CD4-positive, alpha-beta T cell treated with Interleukin-21 for 1 hour (primary cell): Measurements from ENCODE around the gene NDUFS6.
"Not testable (repeated sequence)": the region's sequence is repeated elsewhere in the genome, so short reads cannot be mapped to it uniquely, and the experiment has no call there.

Experiments used
- DNase-seq: peaks from one replicate; pipeline ENCODE4 v3.0.0-alpha.2; 2020

The NDUFS6 gene

DNA sequence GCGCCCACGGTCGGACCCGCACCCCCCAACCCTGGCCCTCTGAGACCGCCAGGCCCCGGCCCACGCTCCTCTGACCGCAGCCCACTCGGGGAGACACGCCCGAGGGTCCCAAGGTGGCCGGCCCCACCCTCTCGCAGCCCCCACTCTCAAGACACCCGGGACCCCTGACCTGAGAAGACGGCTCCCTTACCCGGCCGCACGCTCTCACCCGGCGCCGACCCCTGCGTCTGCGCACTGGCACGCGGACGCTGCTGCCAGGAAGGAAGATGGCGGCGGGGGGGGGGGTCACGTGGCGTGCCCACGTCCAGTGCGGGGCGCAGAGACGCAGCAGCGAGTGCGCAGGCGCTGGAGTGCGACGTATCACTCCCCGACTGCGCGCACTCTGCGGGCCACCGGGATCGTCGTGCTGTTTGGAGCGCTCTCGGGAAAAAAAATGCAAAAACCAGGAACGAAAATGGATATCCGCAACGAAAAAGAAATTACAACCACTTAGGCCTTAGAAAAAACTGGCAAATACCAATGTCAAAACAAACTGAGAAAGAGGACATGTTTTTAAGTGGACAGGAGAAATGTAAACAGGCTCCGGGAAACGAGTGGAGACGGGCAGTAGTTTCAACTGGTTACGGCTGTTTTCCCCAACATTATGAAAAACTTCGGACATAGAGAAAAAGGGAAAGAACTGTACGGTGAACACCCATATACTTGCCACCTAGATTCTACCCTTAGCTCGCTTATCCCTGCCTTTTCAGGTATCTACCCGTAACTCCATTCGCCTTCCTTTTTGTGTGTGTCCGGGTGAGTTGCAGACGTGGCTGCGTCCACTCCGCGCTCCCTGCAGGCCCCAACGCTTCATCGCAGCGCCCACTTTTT, 1.4 kb upstream of the NDUFS6 start, which contains the start of gene MRPL36:
TSS of gene MRPL36 (minus strand) at position 236 of the 870 bp plus-strand sequence. CDS start 902 bp downstream, outside the sequence.
- DNase-seq, result peak; percentile 91

DNA sequence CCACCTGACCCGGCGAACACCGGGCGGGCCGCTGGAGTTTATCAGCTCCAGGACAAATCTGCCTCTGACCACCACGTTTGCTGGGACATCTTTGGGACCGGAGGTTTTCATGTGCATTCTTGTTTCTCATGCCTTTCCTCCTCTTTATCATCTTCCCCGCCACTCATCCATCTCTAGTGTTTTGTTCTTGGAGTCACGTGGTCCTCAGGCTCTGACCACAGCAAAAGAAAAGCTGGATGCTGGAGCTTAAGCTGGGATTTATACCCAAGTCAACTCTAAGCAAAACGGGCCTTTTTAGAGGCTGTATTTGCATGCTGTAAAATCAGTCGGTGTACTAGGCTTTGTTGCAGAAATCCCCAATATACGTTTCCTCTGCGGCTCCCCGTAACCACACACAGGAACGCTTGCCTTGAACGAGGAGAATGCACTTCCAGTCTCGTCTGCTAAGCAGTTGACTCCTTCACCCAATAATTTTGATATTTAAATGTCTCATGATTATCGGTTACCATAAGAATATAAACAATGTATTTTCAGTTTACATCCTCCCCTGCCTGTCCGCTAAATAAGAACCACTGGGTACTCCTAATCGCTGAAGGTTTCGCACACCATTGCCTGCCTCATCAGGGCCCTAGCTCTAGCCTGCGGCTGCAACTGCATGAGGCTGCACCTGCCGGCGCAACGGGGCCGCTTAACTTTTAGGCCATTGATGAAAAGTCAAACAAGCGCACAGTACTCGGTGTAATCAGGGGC, 560 bp upstream of the NDUFS6 start:
- DNase-seq, result peak; percentile 64

DNA sequence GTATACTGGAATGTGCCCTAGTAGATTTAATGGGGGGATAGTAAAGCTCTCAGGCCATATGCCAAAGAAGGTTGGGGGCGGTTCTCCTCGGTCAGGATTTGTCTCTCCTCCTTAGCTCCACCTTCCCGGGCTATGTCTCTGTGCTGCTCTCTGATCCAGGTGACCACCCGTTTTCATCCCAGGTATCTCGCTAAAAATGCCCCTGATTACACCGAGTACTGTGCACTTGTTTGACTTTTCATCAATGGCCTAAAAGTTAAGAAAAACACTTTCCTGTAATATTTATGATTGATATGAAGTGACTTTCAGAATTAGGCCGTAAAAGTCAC, 724 bp downstream of the NDUFS6 start:
- no peak for DNase-seq

DNA sequence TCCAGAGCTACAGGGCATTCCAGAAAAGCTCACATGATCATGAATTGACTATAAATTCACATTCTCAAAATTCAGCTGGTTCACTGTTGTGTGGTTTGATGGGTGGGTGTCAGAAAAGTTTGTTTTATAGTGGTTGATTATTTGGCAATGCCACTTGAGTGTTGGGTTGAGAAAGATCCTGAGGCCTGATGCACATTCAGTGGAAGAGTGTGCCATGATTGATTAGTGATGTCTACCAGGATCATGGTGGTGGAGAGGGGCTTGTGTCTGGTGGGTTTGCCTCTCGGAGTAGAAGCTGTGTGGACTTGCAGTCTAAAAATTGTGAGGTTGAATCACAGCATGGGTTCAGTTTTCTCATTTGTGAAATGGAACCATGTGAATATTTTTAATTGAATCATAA, 2.0 kb downstream of the NDUFS6 start:
- DNase-seq, result no peak

DNA sequence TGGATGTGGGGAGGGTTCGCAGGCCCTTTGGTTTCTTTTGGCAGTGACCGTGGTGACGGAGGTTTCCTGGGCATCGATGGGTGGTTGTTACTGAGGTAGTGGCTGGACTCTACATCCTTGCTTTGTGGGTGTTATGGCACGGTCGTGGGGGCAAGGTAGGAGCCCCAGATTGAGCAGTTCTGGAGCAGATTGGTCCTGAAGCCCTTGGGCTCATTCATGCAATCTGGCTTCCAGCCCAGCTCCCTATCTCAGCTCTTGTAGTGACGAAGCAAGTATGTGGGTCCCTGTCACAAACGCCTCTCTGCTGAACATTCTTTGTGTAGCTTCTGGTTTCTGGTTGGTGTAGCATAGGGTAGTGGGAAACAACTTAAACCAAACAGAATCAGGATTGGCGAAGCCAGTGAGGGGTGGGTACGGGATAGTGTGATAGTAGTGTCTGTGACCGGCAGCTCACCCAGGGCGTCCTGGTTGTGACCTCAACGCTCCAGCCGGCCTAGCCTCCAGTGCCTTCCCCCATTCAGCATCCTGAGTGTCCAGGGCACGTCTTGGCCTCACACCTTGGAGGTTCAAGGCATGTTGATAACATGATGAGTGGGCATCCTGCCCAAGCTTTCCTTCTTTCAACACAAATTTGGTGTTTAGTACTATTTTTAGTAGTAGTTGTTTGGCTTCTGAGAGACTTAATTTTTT, 2.9 kb downstream of the NDUFS6 start:
- DNase-seq, result no peak

DNA sequence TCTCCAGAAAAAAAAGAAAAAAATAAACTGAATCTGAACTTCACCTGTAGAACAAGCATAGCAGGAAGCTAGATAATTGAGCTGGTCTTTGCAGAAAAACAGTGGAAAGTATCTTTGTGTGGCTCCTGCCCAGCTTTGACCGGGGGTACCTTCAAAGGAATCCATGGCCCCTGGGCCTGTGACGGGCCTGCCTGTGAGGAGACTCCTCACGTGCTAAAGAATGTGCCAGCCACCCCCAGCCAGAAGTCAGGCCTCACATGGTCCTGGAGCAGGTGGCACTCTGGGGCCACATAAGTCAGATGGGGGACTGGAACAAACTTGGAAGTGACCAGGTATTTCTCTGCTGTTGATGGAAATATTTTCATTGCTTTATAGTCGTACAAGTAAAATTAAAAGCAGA, 4.1 kb downstream of the NDUFS6 start:
- no peak for DNase-seq

DNA sequence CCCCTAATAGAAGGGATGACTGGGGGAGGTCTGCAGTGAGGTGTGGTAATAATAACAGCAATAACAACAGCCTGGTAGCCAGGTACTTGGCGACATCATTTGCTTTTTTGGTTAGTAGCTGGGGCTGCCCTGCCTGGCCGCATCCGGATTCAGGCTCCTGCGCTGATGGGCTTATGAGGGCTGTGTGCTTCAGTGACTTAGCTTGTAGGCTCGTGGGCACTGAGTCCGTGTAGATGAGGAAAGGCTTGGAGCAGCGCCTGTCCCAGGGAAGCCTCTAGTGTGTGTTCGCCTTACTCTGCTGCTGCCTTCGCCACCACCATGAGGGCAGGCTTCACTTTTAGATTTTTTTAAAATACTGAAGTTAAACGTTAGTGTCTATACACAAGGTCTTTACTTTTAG, 4.5 kb downstream of the NDUFS6 start:
- DNase-seq, result no peak

DNA sequence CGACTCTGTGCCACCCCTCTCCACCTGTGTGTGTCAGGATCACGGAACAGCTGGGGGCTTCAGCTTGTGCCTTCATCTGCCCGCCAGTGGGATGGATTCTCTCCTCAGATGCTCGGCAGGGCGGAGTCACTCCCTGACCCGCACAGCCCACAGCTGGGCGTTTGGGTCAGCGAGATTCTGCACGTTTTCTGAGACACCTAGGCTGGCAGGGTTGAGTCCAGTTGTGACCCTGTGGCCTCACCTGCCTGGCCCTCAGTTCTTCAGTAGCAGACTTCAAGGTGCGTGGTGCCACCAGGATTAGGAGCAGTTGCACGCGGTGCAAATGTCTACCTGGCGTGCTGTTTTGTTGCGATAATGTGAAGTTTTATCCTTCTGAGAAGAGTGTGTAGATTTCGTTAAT, 5.0 kb downstream of the NDUFS6 start:
- DNase-seq, result no peak

DNA sequence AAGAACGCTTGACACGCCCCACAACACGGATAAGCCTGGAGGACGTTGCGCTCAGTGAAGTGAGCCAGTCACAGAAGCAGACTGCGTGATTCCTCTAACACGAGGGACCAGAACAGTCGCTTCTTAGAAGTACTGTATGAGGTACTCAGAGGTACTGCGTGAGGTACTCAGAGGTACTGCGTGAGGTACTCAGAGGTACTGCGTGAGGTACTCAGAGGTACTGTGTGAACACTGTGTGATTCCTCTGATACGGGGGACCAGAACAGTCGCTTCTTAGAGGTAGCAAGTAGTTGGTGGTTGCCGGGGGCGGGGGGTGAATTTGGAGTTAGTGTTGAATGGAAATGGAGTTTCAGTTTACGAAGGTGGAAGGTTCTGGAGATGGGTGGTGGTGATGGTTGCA, 5.8 kb downstream of the NDUFS6 start:
- DNase-seq, result no peak

DNA sequence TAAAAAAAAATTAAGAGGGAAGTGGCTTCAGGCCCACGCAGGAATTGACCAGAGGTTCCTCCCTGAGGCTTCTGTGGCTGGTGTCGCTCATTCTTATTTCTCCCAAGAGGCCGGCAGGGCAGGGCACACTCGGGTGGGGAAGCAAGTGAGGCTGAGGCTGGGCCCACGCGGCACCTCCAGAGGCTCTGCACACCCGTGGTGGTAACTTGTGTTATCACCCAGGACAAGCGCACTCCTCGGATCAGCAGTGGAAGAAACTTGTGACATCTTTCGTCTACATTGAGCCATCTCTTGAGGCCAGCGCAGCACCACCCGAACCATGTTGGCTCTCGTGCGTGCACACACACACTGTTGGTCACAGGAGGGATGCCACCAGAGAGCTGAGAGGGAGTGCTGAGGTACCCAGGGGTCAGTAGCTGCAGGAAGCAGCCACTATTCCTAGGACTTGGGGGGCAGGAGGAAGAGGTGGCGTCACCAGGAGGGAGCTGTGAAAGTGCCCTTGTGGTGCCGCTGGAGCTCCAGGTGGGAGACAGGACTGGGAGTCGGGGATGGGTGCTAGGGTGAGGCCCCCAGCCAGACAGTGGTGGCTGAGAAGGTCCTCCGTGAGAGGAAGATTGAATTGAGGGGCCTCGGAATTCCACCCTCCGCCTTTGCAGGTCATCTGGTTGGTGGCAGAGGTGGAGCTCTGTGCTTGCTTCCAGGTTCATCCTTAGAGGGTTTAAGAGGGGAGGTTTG, 6.4 kb downstream of the NDUFS6 start:
- no peak for DNase-seq

DNA sequence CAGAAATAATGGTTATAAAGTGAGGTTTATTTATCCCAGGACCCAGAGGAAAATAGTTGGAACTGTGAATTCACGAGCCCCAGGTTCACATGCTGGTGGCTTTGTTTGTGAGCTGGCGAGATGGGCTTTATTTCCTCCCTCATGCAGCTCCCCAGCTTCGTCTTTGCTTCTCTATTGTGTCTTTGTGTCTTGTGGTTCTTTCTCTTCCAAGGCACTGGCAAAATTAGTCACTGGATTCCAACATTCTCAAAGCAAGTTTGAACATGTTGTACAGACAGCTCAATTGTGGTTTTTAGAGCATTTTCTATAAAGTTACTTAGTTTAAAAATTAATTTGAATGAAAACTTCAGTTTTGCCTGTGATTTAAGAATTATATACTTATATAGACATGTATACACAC, 7.2 kb downstream of the NDUFS6 start:
- no peak for DNase-seq

DNA sequence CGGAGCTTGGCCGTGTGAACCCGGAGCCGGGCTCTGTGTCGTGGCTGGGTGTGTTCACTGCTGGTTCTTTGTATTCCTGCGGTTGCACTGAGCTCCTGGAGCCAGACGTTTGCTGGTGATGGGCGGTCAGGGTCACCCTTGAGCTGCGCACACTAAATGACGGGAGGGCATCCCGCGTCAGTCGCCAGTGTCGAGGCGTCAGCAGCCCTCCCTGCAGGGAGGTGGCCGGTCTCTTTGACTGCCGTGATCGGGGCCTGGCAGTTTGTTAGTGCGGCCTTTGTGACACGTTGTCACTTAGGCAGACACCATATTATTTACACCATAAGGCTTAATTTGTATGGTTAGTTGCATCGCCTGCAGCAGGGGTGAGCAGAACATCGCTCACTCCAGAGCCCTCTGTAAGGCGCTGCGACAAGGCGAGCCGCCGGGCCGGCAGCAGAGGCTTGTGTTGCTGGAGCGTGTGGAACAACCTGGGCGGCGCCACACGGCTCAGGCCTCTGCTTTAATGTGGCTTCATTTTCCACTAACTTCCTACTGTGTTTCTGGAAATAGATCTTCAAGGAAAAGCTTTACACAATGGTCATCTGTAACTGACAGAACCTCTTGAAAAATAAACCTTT, 8.3 kb downstream of the NDUFS6 start:
- DNase-seq, result no peak

DNA sequence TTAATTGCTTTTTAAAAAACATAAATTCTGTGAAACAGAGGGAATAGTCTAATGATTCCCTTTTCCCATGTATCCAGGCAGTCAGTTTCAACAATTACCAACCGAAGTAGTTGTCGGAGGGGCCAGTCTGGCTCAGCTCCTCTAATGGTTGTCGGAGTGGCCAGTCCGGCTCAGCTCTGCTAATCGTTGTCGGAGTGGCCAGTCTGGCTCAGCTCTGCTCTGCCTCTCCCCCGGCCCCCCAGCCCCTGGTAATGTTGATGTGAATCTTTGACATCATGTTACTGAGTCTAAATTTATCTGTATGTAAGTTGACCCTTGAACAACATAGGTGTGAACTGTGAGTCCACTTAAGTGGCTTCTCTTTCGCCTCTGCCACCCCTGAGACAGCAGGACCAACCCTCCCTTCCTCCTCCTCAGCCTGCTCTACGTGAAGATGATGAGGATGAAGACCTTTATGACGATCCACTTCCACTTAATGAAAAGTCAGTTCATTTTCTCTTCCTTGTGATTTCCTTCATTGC, 9.4 kb downstream of the NDUFS6 start:
- DNase-seq, result no peak

DNA sequence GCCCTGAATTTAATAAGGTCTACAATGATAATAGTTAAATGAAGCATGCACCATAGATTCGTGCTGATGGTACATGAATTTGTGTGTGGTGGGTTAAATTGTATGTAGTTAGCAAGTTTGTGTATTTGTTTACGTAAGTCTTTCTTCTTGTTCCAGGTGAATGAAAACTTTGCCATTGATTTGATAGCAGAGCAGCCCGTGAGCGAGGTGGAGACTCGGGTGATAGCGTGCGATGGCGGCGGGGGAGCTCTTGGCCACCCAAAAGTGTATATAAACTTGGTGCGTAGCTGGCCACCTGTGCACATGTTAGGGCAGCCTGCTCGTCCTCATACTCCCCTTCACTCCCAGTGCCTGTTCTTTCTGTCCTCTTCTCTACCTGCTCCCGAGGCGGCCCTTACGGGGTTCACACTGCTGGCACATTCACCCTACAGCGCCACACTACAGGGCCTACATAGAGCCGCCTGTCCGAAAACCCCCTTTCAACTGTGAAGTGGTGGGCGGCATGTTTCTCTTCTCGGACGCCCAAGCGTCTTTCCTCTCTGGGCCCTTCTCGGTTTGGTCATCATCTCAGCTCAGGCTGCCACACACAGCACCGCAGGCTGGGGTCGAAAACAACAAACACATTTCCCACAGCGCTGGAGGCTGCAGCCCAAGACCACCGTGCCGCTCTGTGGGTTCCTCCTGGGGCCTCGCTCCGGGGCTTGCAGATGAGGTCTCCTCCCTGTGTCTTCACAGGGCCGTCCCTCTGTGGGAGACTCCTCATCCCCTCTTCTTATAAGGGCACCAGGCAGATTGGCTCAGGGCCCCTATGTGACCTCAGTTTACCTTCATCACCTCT, 13.2 kb downstream of the NDUFS6 start:
- no peak for DNase-seq

DNA sequence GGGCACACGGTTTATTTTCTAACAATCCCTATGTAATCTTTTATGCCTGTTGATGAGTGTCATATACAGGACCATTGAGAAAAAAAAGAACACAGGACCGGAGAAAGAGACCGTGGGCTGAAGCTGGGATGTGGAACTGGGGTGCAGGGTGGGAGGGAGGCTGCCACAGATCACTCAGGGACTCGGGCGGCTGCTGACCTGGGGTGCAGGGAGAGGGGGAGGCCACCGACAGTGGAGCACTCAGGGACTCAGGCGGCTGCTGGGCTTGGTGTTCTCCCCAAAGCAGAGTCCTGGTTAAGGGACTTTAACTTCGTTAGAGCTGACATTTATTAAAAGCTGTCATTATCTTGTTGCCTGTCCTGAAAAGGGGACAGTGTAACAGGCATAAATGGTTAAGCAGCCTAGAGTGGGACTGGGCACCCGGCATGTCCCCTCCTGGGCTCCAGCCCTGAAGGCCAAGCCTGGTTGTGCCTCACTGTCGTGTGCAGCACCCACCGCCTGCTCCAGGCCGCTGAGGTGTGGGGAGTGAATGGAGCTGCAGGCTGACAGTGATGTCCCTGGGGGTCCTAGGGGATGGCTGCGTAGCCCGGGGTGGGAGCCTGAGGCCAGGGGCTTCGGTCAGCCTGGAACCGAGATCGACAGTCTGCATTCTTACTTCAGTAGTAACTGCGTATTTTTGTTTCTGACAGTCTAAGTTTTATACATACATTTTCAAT, 14.0 kb downstream of the NDUFS6 start:
- DNase-seq, result no peak

DNA sequence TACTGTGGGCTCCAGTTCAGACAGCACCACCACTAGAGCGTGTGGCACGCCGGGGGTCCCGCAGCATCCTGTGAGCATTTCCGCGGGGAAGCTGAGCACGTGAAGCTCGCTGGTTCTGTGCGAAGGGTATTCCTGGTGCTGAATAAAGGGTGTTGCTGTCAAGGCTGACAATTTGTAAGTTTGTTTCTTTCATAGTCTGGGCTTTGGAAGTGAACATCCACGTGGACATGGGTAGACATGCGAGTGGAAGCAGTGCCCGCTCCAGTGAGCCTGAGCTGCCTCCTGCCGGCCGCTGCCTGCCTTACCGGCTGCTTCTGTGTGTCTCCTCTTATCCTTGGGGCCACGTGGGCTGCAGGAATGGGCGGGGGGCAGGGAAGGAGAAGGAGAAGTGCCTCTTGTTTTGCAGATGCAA, 14.7 kb downstream of the NDUFS6 start:
- no peak for DNase-seq

DNA sequence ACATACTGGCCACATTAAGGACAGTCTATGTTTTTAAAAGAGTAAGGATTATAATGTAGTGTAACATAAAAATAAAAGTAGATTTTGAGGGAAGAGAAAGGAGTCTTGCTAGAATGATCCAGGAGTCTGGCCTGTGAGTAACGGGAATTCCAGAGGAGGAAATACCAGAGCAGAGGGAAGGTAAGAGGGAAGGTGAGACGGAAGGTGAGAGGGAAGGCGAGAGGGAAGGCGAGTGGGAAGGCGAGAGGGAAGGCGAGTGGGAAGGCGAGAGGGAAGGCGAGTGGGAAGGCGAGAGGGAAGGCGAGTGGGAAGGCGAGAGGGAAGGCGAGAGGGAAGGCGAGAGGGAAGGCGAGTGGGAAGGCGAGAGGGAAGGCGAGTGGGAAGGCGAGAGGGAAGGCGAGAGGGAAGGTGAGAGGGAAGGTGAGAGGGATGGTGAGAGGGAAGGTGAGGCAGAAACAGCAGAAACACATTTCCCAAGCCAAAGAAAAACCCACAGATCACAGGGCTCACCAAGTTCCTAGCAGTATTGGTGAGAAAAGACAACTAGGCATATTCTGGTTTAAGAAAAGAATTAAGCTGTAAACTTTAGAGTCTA, 15.4 kb downstream of the NDUFS6 start:
- not testable (repeated sequence) for DNase-seq

DNA sequence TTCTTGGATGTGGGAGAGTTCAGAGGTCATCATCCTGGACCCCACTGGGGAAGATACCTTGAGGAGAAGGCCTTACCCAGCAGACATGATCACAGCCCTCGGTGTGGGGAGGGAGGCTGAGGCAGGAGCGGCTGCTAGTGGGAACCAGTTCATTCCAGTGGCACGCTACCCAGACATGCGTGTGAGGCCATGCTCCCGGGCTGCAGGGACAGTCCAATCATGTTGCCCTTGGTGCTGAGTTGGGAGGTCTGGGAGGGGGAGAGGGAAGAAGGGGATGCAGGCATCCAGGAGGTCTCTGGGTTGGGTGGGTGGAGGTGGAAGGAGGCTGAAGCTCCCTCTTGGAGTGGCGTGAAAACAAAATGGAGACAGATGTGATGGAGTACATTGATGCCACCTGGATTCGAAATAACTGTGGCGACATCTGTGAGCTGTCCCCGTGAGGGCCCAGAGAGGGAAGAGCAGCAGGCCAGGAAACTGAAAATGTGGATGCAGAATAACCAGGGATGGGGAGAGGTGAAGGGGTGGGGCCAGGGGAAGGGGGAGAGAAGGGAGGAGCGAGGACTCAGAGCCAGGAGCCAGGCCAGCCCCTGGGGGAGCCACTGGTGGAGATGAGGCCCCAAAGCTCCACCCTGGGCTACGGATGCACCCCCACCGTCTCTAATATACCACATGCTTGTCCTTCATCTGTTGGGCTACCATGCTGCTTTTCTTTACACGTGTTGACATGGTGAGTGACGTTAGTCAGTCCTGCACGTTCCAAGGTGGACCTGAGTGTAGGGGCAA, 16.2 kb downstream of the NDUFS6 start:
- no peak for DNase-seq

DNA sequence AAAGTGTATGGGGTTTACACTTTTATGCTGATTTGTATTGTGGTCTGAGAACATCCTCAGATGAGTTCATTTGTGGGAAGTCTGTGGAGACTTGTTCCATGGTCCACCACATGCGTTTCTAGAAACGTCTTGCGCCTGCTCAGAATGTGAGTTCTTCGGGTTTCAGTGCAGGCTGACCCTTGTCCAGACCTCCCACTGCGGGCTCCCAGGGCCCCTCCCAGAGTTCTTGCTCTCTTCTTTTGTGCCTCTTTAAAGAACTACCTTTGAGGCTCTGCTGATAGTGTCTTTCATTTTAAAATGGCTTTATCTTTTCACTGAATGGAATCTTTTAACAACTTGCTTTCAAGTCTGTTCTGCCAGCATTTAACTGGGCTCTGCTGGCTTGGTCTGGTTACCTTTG, 17.6 kb downstream of the NDUFS6 start:
- DNase-seq, result no peak
